ENCODE data around the gene C12orf42. TPM values are rescaled to one million over a fixed set of nuclear protein-coding genes. Genes with fewer than 3 reads are reported as not detected.

C12orf42 gene
- total RNA-seq, 1 experiment from 2014 or later: not detected

- Histone ChIP-seq H3K56ac (ENCODE audit: insufficient read length, low read depth, low read length) (no peak overlapping the region), H3K23ac (ENCODE audit: insufficient read length, low read depth, low read length) (no peak overlapping the region), H2AK5ac (ENCODE audit: insufficient read length, low read length) (no peak overlapping the region), H4K5ac (ENCODE audit: insufficient read length, low read depth, low read length) (no peak overlapping the region), H3K14ac (ENCODE audit: insufficient read depth, low read length) (no peak overlapping the region), H3K27me3 (ENCODE audit: insufficient read depth, low read length) (no peaks in the 10 kb centered on the region), H3K4ac (ENCODE audit: low read depth, low read length) (no peak overlapping the region), H2BK20ac (ENCODE audit: low read depth, low read length, poor library complexity, severe bottlenecking) (no peak overlapping the region), H2BK12ac (ENCODE audit: insufficient read length, low read depth, low read length) (no peak overlapping the region), H3K23me2 (ENCODE audit: insufficient read length, low read depth, low read length, poor library complexity, severe bottlenecking) (no peaks in the 10 kb centered on the region), H3K79me1 (ENCODE audit: insufficient read depth, low read depth, low read length, poor library complexity, severe bottlenecking) (no peaks in the 10 kb centered on the region), H2BK5ac (ENCODE audit: insufficient read length, low read length) (no peak overlapping the region), H3K18ac (ENCODE audit: insufficient read length, low read depth, low read length) (no peak overlapping the region), H4K8ac (replicated peaks; ENCODE audit: insufficient read length, low read depth, low read length) (no peak overlapping the region), H3K27ac (ENCODE audit: insufficient read length, low read depth, low read length) (no peak overlapping the region), H3K4me2 (ENCODE audit: insufficient read depth, insufficient read length, low read length) (no peak overlapping the region), H3K9ac (ENCODE audit: extremely low read depth, insufficient read length, low read length) (no peak overlapping the region), H2BK120ac (ENCODE audit: low read depth, low read length, poor library complexity, severe bottlenecking) (no peak overlapping the region), H3K4me1 (ENCODE audit: insufficient read depth, low read length) (no peaks in the 10 kb centered on the region; the same call in 1 of the 2 replicates), H2AFZ (ENCODE audit: low read length) (no peak overlapping the region), H3T11ph (ENCODE audit: low read length) (no peak overlapping the region), H2BK15ac (ENCODE audit: low read depth, low read length) (no peak overlapping the region), H4K20me1 (ENCODE audit: control insufficient read depth, insufficient read depth, insufficient read length) (no peaks in the 10 kb centered on the region), H4K91ac (ENCODE audit: insufficient read length, low read depth, low read length) (no peak overlapping the region), H3K79me2 (ENCODE audit: insufficient read depth, low read length) (no peaks in the 10 kb centered on the region), H3K9me3 (ENCODE audit: control insufficient read depth, low read depth, low read length) (no peaks in the 10 kb centered on the region)
- Mint-ChIP-seq H3K36me3 (ENCODE audit: insufficient read depth in 1 of 3, low read depth in 3 of 3) (no peaks in the 10 kb centered on the region; a peak in 2 of 7 replicates), H3K4me1 (peaks cover 8 to 10% of the 10 kb centered on the region in 2 experiments), H3K9me3 (no peaks in the 10 kb centered on the region; a peak in 1 of 5 replicates), H3K4me3 (no peak overlapping the region), H3K27me3 (ENCODE audit: low read depth) (peaks cover 32% of the 10 kb centered on the region), H3K27ac (no peak overlapping the region)
- no peak for DNase-seq
- no peak for TF ChIP-seq CTCF (conservative IDR thresholded peaks at IDR 0.05)
- no CpG with 5 or more reads among the region's 5 CpGs for WGBS (ENCODE audit: extremely low coverage, insufficient read length, low lambda C conversion rate)
Measured at GRCh38 chr12:103501447-103501846, 5.7 kb upstream of the C12orf42 start.
